GM12865 (cell line): ENCODE results near the gene VPS11.
"Not testable (repeated sequence)": the region's sequence is repeated elsewhere in the genome, so short reads cannot be mapped to it uniquely, and the experiment has no call there.

Experiments
- DNase-seq: peaks from one replicate; pipeline ENCODE4 v3.0.0; 2010; ENCODE audit warnings: low read depth
- H3K4me3 ChIP-seq: 2 replicates; pipeline ENCODE4 v1.5.1; 2011; ENCODE audit warnings: mild to moderate bottlenecking, low read depth, low read length, control low read depth
- CTCF ChIP-seq: IDR thresholded peaks from 2 replicates; pipeline ENCODE4 v1.5.1; 2011; ENCODE audit warnings: low read length, control low read depth, low read depth, inconsistent platforms; ENCODE audit not compliant: insufficient read depth; ENCODE audit errors: missing control alignments

Gene VPS11

GRCh38 chr11:119029340-119030028 is 38.1 kb upstream of the VPS11 start:
- TF ChIP-seq CTCF: no peak
- peak overlapping the region; percentile 99 for H3K4me3 ChIP-seq
- peak; percentile 28 for DNase-seq

- DNase-seq: no peak
- TF ChIP-seq CTCF: no peak
- peak overlapping the region; percentile 99 for H3K4me3 ChIP-seq
These were observed 37.6 kb upstream of the VPS11 start for GRCh38 chr11:119030029-119030328.

- peak; percentile 93 for TF ChIP-seq CTCF
- peak within 1 kb of the TSS; percentile 99 for H3K4me3 ChIP-seq
- peak; percentile 99 for DNase-seq
These were observed 37.1 kb upstream of the VPS11 start, which contains the start of gene SLC37A4 for GRCh38 chr11:119030329-119031047. SLC37A4 (minus strand) TSS chr11:119030877.

GRCh38 chr11:119031912-119032280 is 35.7 kb upstream of the VPS11 start:
- no peak for TF ChIP-seq CTCF
- no peak for DNase-seq
- no peak overlapping the region for H3K4me3 ChIP-seq

GRCh38 chr11:119033421-119033820 is 34.2 kb upstream of the VPS11 start:
- not testable (repeated sequence) for DNase-seq, H3K4me3 ChIP-seq

GRCh38 chr11:119034813-119035212 is 32.8 kb upstream of the VPS11 start:
- no peak overlapping the region for H3K4me3 ChIP-seq
- TF ChIP-seq CTCF: no peak
- no peak for DNase-seq

- DNase-seq: no peak
- no peak overlapping the region for H3K4me3 ChIP-seq
- no peak for TF ChIP-seq CTCF
These were observed 28.7 kb upstream of the VPS11 start for GRCh38 chr11:119038884-119039283.

- H3K4me3 ChIP-seq: not testable (repeated sequence)
These were observed 28.1 kb upstream of the VPS11 start for GRCh38 chr11:119039471-119039870.

More at GRCh38 chr11:119039471-119039870, 28.1 kb upstream of the VPS11 start:
- not testable (repeated sequence) for DNase-seq
